Effector CD8-positive, alpha-beta T cell (primary cell): ENCODE measurements around the gene URAD.

Experiments used
- DNase-seq: peaks from one replicate; lab custom pipeline; 2025; lab: John Stamatoyannopoulos, UW

URAD gene

GRCh38 chr13:27956576-27957300 lies 31.8 kb downstream of the URAD start:
- no peak for DNase-seq

- no peak for DNase-seq
These were observed 33.4 kb downstream of the URAD start for GRCh38 chr13:27955014-27955591.

- no peak for DNase-seq
These were observed 34.1 kb downstream of the URAD start for GRCh38 chr13:27954406-27954851.

- DNase-seq = peak; percentile 19
These were observed 34.7 kb downstream of the URAD start for GRCh38 chr13:27953676-27954405.

GRCh38 chr13:27952876-27953675 lies 35.4 kb downstream of the URAD start:
- no peak for DNase-seq

GRCh38 chr13:27942972-27943371 lies 45.5 kb downstream of the URAD start:
- DNase-seq = no peak

GRCh38 chr13:27933580-27934328 lies 54.7 kb downstream of the URAD start:
- no peak for DNase-seq

- DNase-seq = no peak
These were observed 55.4 kb downstream of the URAD start for GRCh38 chr13:27933118-27933517.

- DNase-seq = no peak
These were observed 58.6 kb downstream of the URAD start for GRCh38 chr13:27929868-27930267.

- no peak for DNase-seq
These were observed 59.4 kb downstream of the URAD start for GRCh38 chr13:27928805-27929753.

GRCh38 chr13:27928353-27928804 lies 60.1 kb downstream of the URAD start:
- no peak for DNase-seq
